Colonic mucosa (tissue), 4 donors: ENCODE results near the gene TGM4. TPM values are rescaled to one million over a fixed set of nuclear protein-coding genes. Genes with fewer than 3 reads are reported as not detected.

Experiments used
- DNase-seq: peaks from one replicate; pipeline ENCODE4 v3.0.0-alpha.2; 2020
- H3K27ac ChIP-seq: fragments of 200-600 bp; one replicate; pipeline ENCODE4 v1.8.0; 2021
- H3K27me3 ChIP-seq: fragments of 200-600 bp; one replicate; pipeline ENCODE4 v1.8.0; 2021
- H3K36me3 ChIP-seq: fragments of 200-600 bp; one replicate; pipeline ENCODE4 v1.8.0; 2021
- H3K4me1 ChIP-seq: fragments of 200-600 bp; one replicate; pipeline ENCODE4 v1.8.0; 2021; ENCODE audit warnings: mild to moderate bottlenecking
- H3K4me3 ChIP-seq: fragments of 200-600 bp; one replicate; pipeline ENCODE4 v1.8.0; 2021
- H3K9ac ChIP-seq, 2 donors: one replicate each; pipeline ENCODE4 v1.7.0; 2013; ENCODE audit warnings: control low read depth in 2 of 2, low read depth in 2 of 2, low read length in 2 of 2
- H3K9me3 ChIP-seq: fragments of 200-600 bp; one replicate; pipeline ENCODE4 v1.8.0; 2021
- intact Hi-C: fragments of 100-400 bp; cut with DNase I; formaldehyde crosslinking; loops from one replicate; pipeline ENCODE4 v1.14.1; 2022
- total RNA-seq, 2 donors: library from RNA; stranded (reverse); fragmentation: NEBNext Ultra II Directional in 1 of 2; extraction: Animal tissue kit (Norgen Biotek cat#: 25700) in 1 of 2; gene quantifications; one replicate each; pipeline ENCODE4 v1.2.1, GENCODE V29; 2021
- TF ChIP-seq, protein P1 (sequence below): fragments of 200-600 bp; IDR thresholded peaks from one replicate; pipeline ENCODE4 v1.8.0; 2022; ENCODE audit warnings: antibody characterized with exemption, mild to moderate bottlenecking
- donor health status: healthy.
- donor health status: DM: no; HTN: no; CAD: no.
- donor health status: DM: no; HTN: no; CAD: no.

Gene TGM4
- total RNA-seq: not detected

DNA sequence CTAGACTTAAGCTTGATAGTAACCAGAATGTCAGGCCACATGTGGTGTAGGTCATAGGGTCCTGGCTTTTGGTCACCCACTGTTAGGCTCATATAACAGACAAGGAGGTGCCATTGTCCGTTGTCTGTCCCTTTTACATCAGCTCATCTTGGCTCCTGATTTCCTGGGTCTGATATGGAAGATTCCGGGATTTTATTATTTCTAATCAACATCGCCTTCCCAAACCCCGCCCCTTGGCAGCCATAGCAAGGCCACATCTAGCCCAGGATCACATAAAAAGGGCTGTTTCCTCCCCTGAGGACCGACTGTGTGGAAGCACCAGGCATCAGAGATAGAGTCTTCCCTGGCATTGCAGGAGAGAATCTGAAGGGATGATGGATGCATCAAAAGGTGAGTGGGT, at the start of gene TGM4:
TSS of gene TGM4 (plus strand) at position 301 of the 400 bp plus-strand sequence. CDS start at position 372, 71 bp downstream.
- TF ChIP-seq, protein P1, sequence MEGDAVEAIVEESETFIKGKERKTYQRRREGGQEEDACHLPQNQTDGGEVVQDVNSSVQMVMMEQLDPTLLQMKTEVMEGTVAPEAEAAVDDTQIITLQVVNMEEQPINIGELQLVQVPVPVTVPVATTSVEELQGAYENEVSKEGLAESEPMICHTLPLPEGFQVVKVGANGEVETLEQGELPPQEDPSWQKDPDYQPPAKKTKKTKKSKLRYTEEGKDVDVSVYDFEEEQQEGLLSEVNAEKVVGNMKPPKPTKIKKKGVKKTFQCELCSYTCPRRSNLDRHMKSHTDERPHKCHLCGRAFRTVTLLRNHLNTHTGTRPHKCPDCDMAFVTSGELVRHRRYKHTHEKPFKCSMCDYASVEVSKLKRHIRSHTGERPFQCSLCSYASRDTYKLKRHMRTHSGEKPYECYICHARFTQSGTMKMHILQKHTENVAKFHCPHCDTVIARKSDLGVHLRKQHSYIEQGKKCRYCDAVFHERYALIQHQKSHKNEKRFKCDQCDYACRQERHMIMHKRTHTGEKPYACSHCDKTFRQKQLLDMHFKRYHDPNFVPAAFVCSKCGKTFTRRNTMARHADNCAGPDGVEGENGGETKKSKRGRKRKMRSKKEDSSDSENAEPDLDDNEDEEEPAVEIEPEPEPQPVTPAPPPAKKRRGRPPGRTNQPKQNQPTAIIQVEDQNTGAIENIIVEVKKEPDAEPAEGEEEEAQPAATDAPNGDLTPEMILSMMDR: no peak
- no peak for DNase-seq
- no peak within 1 kb of the TSS for H3K9ac ChIP-seq
- no peaks in the 10 kb centered on the region for H3K9me3 ChIP-seq
- intact Hi-C loops: no loop called here
- no peak within 1 kb of the TSS for H3K27ac ChIP-seq
- H3K4me3 ChIP-seq: no peak within 1 kb of the TSS
- no peaks in the 10 kb centered on the region for H3K4me1 ChIP-seq
- H3K36me3 ChIP-seq: no peaks in the 10 kb centered on the region
- no peaks in the 10 kb centered on the region for H3K27me3 ChIP-seq

DNA sequence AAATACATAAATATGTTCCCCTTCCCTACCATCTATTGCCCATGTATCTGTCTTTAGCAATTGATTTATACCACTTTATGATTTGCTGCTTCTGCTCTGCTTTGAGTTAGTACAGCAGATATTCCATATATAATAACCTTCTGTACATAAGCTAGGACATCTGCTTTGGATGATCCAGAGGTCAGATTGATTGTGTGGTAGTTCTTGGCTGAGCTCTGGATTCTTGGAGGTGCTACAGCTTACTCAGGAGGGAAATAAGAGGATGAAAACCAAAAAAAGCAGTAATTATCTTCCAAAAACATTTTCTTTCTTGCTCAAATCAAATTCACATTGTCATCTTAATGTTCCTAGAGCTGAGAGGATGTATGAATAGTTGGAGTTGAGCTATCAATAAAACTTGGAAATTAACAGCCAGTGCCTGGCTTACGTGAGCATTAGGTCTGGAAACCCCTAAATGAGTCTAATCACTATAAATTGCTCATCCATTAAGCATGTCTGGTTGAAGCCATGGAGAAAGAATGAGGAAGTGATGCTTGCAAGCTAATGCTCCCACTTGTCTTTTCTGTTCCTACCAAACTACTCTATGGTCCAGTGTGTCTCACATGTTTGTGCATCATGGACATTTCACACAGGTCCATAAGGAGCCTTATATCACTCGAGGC, 49.0 kb upstream of the TGM4 start:
- Histone ChIP-seq H3K9me3 (no peaks in the 10 kb centered on the region), H3K4me1 (no peaks in the 10 kb centered on the region), H3K27ac (no peak overlapping the region), H3K36me3 (no peaks in the 10 kb centered on the region), H3K9ac (no peak overlapping the region), H3K4me3 (no peak overlapping the region), H3K27me3 (no peaks in the 10 kb centered on the region)
- no peak for DNase-seq
- intact Hi-C loops: no loop called here
- TF ChIP-seq, protein P1: no peak

DNA sequence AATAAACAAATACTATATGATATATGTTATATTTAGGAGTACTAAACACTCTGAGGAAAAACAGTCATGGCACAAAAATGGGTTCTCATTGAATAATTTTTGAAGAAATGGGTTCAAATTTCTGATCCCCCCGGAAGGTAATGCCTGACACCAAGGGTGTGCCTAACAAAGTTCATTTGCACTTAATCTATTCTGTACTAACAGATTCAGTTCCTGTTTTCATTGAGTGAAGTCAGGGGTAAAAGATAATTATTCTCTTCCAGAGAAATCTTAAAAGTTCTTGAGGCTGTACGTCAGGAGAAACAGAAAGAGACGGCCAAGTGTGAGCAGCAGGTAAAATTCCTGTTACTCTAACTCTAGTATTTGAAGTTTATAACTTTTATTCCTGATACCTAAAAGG, 47.2 kb upstream of the TGM4 start:
- Histone ChIP-seq H3K4me3 (no peak overlapping the region), H3K9me3 (no peaks in the 10 kb centered on the region), H3K4me1 (no peaks in the 10 kb centered on the region), H3K27ac (no peak overlapping the region), H3K27me3 (no peaks in the 10 kb centered on the region), H3K36me3 (no peaks in the 10 kb centered on the region), H3K9ac (no peak overlapping the region)
- TF ChIP-seq, protein P1: no peak
- no peak for DNase-seq
- intact Hi-C loops: no loop called here

DNA sequence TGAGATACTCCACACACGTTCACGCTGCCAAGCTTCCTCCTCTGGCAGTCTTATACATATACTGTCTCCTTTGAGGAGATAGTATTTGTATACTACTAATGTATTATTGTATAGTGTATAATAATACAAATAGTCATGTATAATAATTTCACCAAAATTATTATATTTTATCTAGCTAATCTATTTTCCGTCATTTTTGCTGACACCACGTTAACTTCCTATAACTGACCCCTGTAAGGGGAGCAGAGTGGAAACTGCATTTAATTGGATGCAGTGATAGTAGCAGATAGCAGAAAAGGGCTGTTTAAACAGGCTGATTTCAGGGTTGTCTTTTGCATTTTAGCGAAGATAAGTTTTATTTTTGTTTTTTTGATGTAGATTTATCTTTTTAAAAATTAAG, 43.2 kb upstream of the TGM4 start:
- no peaks in the 10 kb centered on the region for H3K27me3 ChIP-seq
- intact Hi-C loops: no loop called here
- DNase-seq: no peak
- H3K27ac ChIP-seq: no peak overlapping the region
- H3K9me3 ChIP-seq: no peaks in the 10 kb centered on the region
- no peak overlapping the region for H3K4me3 ChIP-seq
- TF ChIP-seq, protein P1: no peak
- no peaks in the 10 kb centered on the region for H3K36me3 ChIP-seq
- no peaks in the 10 kb centered on the region for H3K4me1 ChIP-seq
- H3K9ac ChIP-seq: no peak overlapping the region

DNA sequence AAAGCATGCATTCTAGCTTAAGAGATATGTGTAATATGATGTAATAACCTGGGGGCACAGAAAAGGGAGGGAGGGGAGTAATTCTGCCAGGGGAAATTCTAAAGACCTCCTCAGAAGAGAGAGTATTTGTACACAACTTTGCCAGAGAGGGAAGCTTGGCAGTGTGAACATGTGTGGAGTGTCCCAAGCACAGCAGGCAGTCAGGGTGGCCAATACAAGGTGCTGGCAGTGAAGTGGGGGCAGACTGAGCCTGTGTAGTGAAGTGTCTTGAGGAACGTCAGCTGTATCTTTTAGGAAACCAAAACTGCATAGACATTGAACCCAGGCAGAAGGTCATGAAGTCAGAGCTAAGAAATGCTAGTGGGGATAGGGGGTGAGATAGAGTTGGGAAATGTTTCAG, 42.4 kb upstream of the TGM4 start:
- Histone ChIP-seq H3K9ac (no peak overlapping the region), H3K4me1 (no peaks in the 10 kb centered on the region), H3K27me3 (no peaks in the 10 kb centered on the region), H3K27ac (no peak overlapping the region), H3K36me3 (no peaks in the 10 kb centered on the region), H3K9me3 (no peaks in the 10 kb centered on the region), H3K4me3 (no peak overlapping the region)
- DNase-seq: no peak
- TF ChIP-seq, protein P1: no peak
- intact Hi-C loops: no loop called here
